ENCODE measurements around the gene SCYL1. TPM values are rescaled to one million over a fixed set of nuclear protein-coding genes. Genes with fewer than 3 reads are reported as not detected.

Gene SCYL1
- total RNA-seq, 1 experiment from 2014 or later = 54.7 TPM

DNA sequence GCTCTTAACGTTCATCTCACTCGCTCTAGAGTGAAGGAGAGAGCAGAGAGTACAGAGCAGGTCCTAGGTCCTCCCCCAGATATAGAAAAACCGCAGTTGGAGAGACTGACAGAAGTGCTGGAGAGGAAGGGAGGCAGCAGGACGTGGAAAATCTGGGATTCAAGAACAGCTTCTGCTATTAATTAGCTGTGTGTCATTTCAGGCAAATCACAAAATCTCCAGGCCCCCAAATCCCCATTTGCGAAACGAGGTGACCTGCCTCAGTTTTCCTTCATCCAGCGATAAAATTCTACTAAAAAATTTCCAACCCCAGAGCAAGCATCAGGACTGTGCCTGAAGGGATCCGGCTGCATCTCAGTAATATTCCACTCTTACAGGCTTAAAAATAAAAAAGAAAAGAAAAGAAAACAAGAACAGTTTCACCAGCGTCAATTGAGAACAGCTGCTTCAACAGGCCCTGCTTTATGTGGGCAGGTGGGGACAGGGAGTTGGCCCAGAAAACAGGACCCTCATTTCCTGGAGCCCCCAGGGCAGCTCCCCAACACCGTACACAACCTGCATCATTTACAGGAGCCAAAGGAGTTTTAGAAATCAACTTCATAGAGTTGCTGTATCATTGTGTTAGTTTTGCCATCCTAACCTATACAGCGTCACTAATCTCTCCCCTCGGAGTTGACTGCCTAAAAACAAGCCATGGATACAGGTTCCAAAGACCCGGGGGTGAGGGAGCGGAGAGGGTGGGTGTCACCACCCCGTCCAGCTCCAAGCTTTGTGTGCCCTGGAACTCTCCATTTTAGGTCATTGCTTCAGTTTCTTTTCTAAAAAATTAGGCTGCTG lies 28.4 kb upstream of the SCYL1 start:
- Histone ChIP-seq H2BK15ac (ENCODE audit: low read depth, low read length) (no peak overlapping the region), H3K4me1 (ENCODE audit: insufficient read depth, low read length) (peaks cover 14% of the 10 kb centered on the region; the same call in 1 of the 2 replicates), H2BK12ac (ENCODE audit: insufficient read length, low read depth, low read length) (peak overlapping the region; percentile 40), H2BK20ac (ENCODE audit: low read depth, low read length, poor library complexity, severe bottlenecking) (no peak overlapping the region), H3K27ac (ENCODE audit: insufficient read length, low read depth, low read length) (peak overlapping the region; percentile 66), H4K20me1 (ENCODE audit: control insufficient read depth, insufficient read depth, insufficient read length) (no peaks in the 10 kb centered on the region), H3K4ac (ENCODE audit: low read depth, low read length) (no peak overlapping the region; the same call in 1 of the 2 replicates), H3K9ac (ENCODE audit: extremely low read depth, insufficient read length, low read length) (peak overlapping the region; percentile 59), H2AK5ac (ENCODE audit: insufficient read length, low read length) (no peak overlapping the region), H3K9me3 (ENCODE audit: control insufficient read depth, low read depth, low read length) (no peaks in the 10 kb centered on the region), H3K18ac (ENCODE audit: insufficient read length, low read depth, low read length) (peak overlapping the region; percentile 66), H3K79me1 (ENCODE audit: insufficient read depth, low read depth, low read length, poor library complexity, severe bottlenecking) (no peaks in the 10 kb centered on the region), H3K23ac (ENCODE audit: insufficient read length, low read depth, low read length) (no peak overlapping the region), H3K23me2 (ENCODE audit: insufficient read length, low read depth, low read length, poor library complexity, severe bottlenecking) (peaks cover 20% of the 10 kb centered on the region), H3K56ac (ENCODE audit: insufficient read length, low read depth, low read length) (no peak overlapping the region), H3K14ac (ENCODE audit: insufficient read depth, low read length) (peak overlapping the region; percentile 44; the same call in 1 of the 2 replicates), H4K8ac (replicated peaks; ENCODE audit: insufficient read length, low read depth, low read length) (no peak overlapping the region), H3K27me3 (ENCODE audit: insufficient read depth, low read length) (no peaks in the 10 kb centered on the region), H2BK120ac (ENCODE audit: low read depth, low read length, poor library complexity, severe bottlenecking) (no peak overlapping the region), H4K91ac (ENCODE audit: insufficient read length, low read depth, low read length) (no peak overlapping the region), H4K5ac (ENCODE audit: insufficient read length, low read depth, low read length) (peak overlapping the region; percentile 54), H2BK5ac (ENCODE audit: insufficient read length, low read length) (no peak overlapping the region), H3K79me2 (ENCODE audit: insufficient read depth, low read length) (peaks cover 19% of the 10 kb centered on the region), H2AFZ (ENCODE audit: low read length) (no peak overlapping the region), H3K4me2 (ENCODE audit: insufficient read depth, insufficient read length, low read length) (peak overlapping the region; percentile 76), H3T11ph (ENCODE audit: low read length) (no peak overlapping the region)
- Mint-ChIP-seq H3K4me1 (peaks cover 43 to 51% of the 10 kb centered on the region in 2 experiments), H3K4me3 (peak overlapping the region; percentile 46 to 71), H3K27me3 (ENCODE audit: low read depth) (no peaks in the 10 kb centered on the region), H3K27ac (peak overlapping the region; percentile 69 to 98 (median 72)), H3K36me3 (ENCODE audit: insufficient read depth in 1 of 3, low read depth in 3 of 3) (no peaks in the 10 kb centered on the region; a peak in 1 of 7 replicates), H3K9me3 (peaks cover 0 to 2% of the 10 kb centered on the region in 2 experiments; a peak in 3 of 5 replicates)
- TF ChIP-seq CTCF (conservative IDR thresholded peaks at IDR 0.05) = no peak
- no peak for DNase-seq
- WGBS (ENCODE audit: extremely low coverage, insufficient read length, low lambda C conversion rate) = no CpG with 5 or more reads among the region's 15 CpGs
